ES-I3 (cell line): ENCODE measurements around the gene CLCNKA.
"Not testable (repeated sequence)": the region's sequence is repeated elsewhere in the genome, so short reads cannot be mapped to it uniquely, and the experiment has no call there.

ENCODE experiments used
- H3K36me3 ChIP-seq: 2 replicates; pipeline ENCODE4 v1.6.1; 2013; ENCODE audit warnings: mild to moderate bottlenecking, low read length, control low read depth, moderate library complexity; ENCODE audit not compliant: insufficient read depth
- H3K4me1 ChIP-seq: 2 replicates; pipeline ENCODE4 v1.6.1; 2013; ENCODE audit warnings: mild to moderate bottlenecking, control low read depth, low read length; ENCODE audit not compliant: insufficient read depth
- H3K9ac ChIP-seq: 2 replicates; pipeline ENCODE4 v1.6.1; 2013; ENCODE audit warnings: low read depth, mild to moderate bottlenecking, low read length, moderate library complexity
- H3K9me3 ChIP-seq: 2 replicates; pipeline ENCODE4 v1.6.1; 2013; ENCODE audit warnings: mild to moderate bottlenecking, low read length, moderate library complexity; ENCODE audit not compliant: control insufficient read depth, insufficient read depth

Gene CLCNKA

GRCh38 chr1:16051949-16052348, 30.1 kb downstream of the CLCNKA start:
- H3K9me3 ChIP-seq, H3K36me3 ChIP-seq, H3K9ac ChIP-seq: not testable (repeated sequence)
- H3K4me1 ChIP-seq = peaks cover 17% of the 10 kb centered on the region

GRCh38 chr1:16053781-16054502, 32.1 kb downstream of the CLCNKA start:
- Histone ChIP-seq H3K9ac (no peak overlapping the region), H3K4me1 (peaks cover 17% of the 10 kb centered on the region), H3K9me3 (no peaks in the 10 kb centered on the region), H3K36me3 (no peaks in the 10 kb centered on the region)

- Histone ChIP-seq H3K9ac (no peak overlapping the region), H3K36me3 (no peaks in the 10 kb centered on the region)
These were observed 33.0 kb downstream of the CLCNKA start for GRCh38 chr1:16054598-16055540.

GRCh38 chr1:16055613-16056520, 34.0 kb downstream of the CLCNKA start:
- Histone ChIP-seq H3K36me3 (no peaks in the 10 kb centered on the region), H3K9ac (no peak overlapping the region), H3K4me1 (peaks cover 7% of the 10 kb centered on the region; the same call in 1 of the 2 replicates), H3K9me3 (no peaks in the 10 kb centered on the region)

More at GRCh38 chr1:16054598-16055540, 33.0 kb downstream of the CLCNKA start:
- H3K9me3 ChIP-seq = no peaks in the 10 kb centered on the region
- peaks cover 14% of the 10 kb centered on the region for H3K4me1 ChIP-seq

- not testable (repeated sequence) for H3K36me3 ChIP-seq, H3K9me3 ChIP-seq, H3K4me1 ChIP-seq, H3K9ac ChIP-seq
These were observed 34.7 kb downstream of the CLCNKA start for GRCh38 chr1:16056521-16056912.

- not testable (repeated sequence) for H3K9ac ChIP-seq, H3K4me1 ChIP-seq, H3K36me3 ChIP-seq, H3K9me3 ChIP-seq
These were observed 35.6 kb downstream of the CLCNKA start for GRCh38 chr1:16057314-16057915.

GRCh38 chr1:16058394-16059120, 36.7 kb downstream of the CLCNKA start:
- not testable (repeated sequence) for H3K9me3 ChIP-seq, H3K36me3 ChIP-seq, H3K4me1 ChIP-seq, H3K9ac ChIP-seq

GRCh38 chr1:16061266-16061665, 39.4 kb downstream of the CLCNKA start:
- Histone ChIP-seq H3K4me1 (peaks cover 14% of the 10 kb centered on the region; the same call in 1 of the 2 replicates), H3K9me3 (no peaks in the 10 kb centered on the region), H3K9ac (no peak overlapping the region), H3K36me3 (no peaks in the 10 kb centered on the region)

- H3K36me3 ChIP-seq, H3K9me3 ChIP-seq, H3K9ac ChIP-seq: not testable (repeated sequence)
- H3K4me1 ChIP-seq = peaks cover 15% of the 10 kb centered on the region; the same call in 1 of the 2 replicates
These were observed 40.3 kb downstream of the CLCNKA start for GRCh38 chr1:16061989-16062686.

GRCh38 chr1:16062687-16063075, 40.8 kb downstream of the CLCNKA start:
- not testable (repeated sequence) for H3K9ac ChIP-seq, H3K36me3 ChIP-seq, H3K9me3 ChIP-seq
- peaks cover 21% of the 10 kb centered on the region for H3K4me1 ChIP-seq

GRCh38 chr1:16063226-16063829, 41.5 kb downstream of the CLCNKA start:
- Histone ChIP-seq H3K36me3 (no peaks in the 10 kb centered on the region), H3K9ac (no peak overlapping the region), H3K4me1 (peaks cover 21% of the 10 kb centered on the region), H3K9me3 (no peaks in the 10 kb centered on the region)

- H3K9ac ChIP-seq = no peak overlapping the region
- H3K36me3 ChIP-seq = no peaks in the 10 kb centered on the region
- no peaks in the 10 kb centered on the region for H3K9me3 ChIP-seq
- H3K4me1 ChIP-seq = peaks cover 21% of the 10 kb centered on the region
These were observed 42.1 kb downstream of the CLCNKA start for GRCh38 chr1:16063921-16064320.
